ENCODE data around the gene MRPL53. TPM values are rescaled to one million over a fixed set of nuclear protein-coding genes. Genes with fewer than 3 reads are reported as not detected.
A peak's percentile ranks its signal among the peaks of the same experiment; 100 is the strongest.

Gene MRPL53
- total and polyA plus RNA-seq, 4 donors, result 12.6 to 72.5 (median 36.1) TPM

- DNase-seq (ENCODE audit: low spot score), result no peak
- H3K36me3 ChIP-seq (ENCODE audit: control insufficient read depth in 4 of 4, insufficient read depth in 3 of 4, low read depth in 1 of 4, low read length in 3 of 4), result peaks cover 2 to 13% (median 12%) of the 10 kb centered on the region in 4 donors
- H3K27me3 ChIP-seq (ENCODE audit: control insufficient read depth in 4 of 4, insufficient read depth in 4 of 4, low read length in 3 of 4), result no peaks in the 10 kb centered on the region
- no peak overlapping the region for H3K4me3 ChIP-seq (ENCODE audit: low read depth in 1 of 3, low read length in 3 of 3)
- no peak for TF ChIP-seq FOXA2 (IDR thresholded peaks at IDR 0.05)
- no peak for TF ChIP-seq HNF4G (IDR thresholded peaks at IDR 0.05)
- TF ChIP-seq, protein P1, sequence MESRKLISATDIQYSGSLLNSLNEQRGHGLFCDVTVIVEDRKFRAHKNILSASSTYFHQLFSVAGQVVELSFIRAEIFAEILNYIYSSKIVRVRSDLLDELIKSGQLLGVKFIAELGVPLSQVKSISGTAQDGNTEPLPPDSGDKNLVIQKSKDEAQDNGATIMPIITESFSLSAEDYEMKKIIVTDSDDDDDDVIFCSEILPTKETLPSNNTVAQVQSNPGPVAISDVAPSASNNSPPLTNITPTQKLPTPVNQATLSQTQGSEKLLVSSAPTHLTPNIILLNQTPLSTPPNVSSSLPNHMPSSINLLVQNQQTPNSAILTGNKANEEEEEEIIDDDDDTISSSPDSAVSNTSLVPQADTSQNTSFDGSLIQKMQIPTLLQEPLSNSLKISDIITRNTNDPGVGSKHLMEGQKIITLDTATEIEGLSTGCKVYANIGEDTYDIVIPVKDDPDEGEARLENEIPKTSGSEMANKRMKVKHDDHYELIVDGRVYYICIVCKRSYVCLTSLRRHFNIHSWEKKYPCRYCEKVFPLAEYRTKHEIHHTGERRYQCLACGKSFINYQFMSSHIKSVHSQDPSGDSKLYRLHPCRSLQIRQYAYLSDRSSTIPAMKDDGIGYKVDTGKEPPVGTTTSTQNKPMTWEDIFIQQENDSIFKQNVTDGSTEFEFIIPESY (IDR thresholded peaks at IDR 0.05), result no peak
- no peak for TF ChIP-seq NR2F2 (IDR thresholded peaks at IDR 0.05)
- TF ChIP-seq SP1 (IDR thresholded peaks at IDR 0.05), result no peak
- no peak for TF ChIP-seq YY1 (IDR thresholded peaks at IDR 0.05)
- no peak for TF ChIP-seq FOXA1 (IDR thresholded peaks at IDR 0.05)
- WGBS, result 95% methylated on average over 6 of the region's 6 CpGs
- peaks cover 10 to 30% (median 23%) of the 10 kb centered on the region in 4 donors for H3K4me1 ChIP-seq (ENCODE audit: control insufficient read depth in 4 of 4, insufficient read depth in 4 of 4, low read length in 3 of 4)
- H3K9me3 ChIP-seq (ENCODE audit: control insufficient read depth in 4 of 4, low read length in 3 of 4), result no peaks in the 10 kb centered on the region
- no peak overlapping the region for H3K27ac ChIP-seq (ENCODE audit: low read depth in 1 of 2, low read length in 2 of 2)
- H3K9ac ChIP-seq (ENCODE audit: low read depth in 1 of 2, low read length in 2 of 2), result no peak overlapping the region
These were observed 2.0 kb upstream of the MRPL53 start for GRCh38 chr2:74474481-74474880.

GRCh38 chr2:74472945-74473258, 422 bp upstream of the MRPL53 start:
- Histone ChIP-seq H3K27ac (ENCODE audit: low read depth in 1 of 2, low read length in 2 of 2) (peak overlapping the region; percentile 88 to 96), H3K9me3 (ENCODE audit: control insufficient read depth in 4 of 4, low read length in 3 of 4) (no peaks in the 10 kb centered on the region), H3K9ac (ENCODE audit: low read depth in 1 of 2, low read length in 2 of 2) (peak overlapping the region; percentile 82 to 91), H3K4me1 (ENCODE audit: control insufficient read depth in 4 of 4, insufficient read depth in 4 of 4, low read length in 3 of 4) (peaks cover 10 to 30% (median 23%) of the 10 kb centered on the region in 4 donors), H3K27me3 (ENCODE audit: control insufficient read depth in 4 of 4, insufficient read depth in 4 of 4, low read length in 3 of 4) (no peaks in the 10 kb centered on the region), H3K36me3 (ENCODE audit: control insufficient read depth in 4 of 4, insufficient read depth in 3 of 4, low read depth in 1 of 4, low read length in 3 of 4) (peaks cover 2 to 13% (median 12%) of the 10 kb centered on the region in 4 donors), H3K4me3 (ENCODE audit: low read depth in 1 of 3, low read length in 3 of 3) (peak overlapping the region; percentile 65 to 97 (median 87))
- 5% methylated on average over 7 of the region's 7 CpGs for WGBS
- TF ChIP-seq HNF4G (IDR thresholded peaks at IDR 0.05) (no peak), YY1 (IDR thresholded peaks at IDR 0.05) (no peak), SP1 (IDR thresholded peaks at IDR 0.05) (no peak), EGR1 (IDR thresholded peaks at IDR 0.05; ENCODE audit: low read depth in 2 of 2) (no peak), FOXA2 (IDR thresholded peaks at IDR 0.05) (no peak), TAF1 (conservative IDR thresholded peaks at IDR 0.05) (no peak), GABPA (IDR thresholded peaks at IDR 0.05 in 1 of 2, conservative IDR thresholded peaks at IDR 0.05 in 1 of 2) (no peak), RXRA (IDR thresholded peaks at IDR 0.05) (no peak), JUND (IDR thresholded peaks at IDR 0.05) (no peak), FOXA1 (IDR thresholded peaks at IDR 0.05) (no peak), NR2F2 (IDR thresholded peaks at IDR 0.05) (no peak), HNF4A (conservative IDR thresholded peaks at IDR 0.05) (no peak), RAD21 (IDR thresholded peaks at IDR 0.05) (no peak)
- TF ChIP-seq, protein P2, sequence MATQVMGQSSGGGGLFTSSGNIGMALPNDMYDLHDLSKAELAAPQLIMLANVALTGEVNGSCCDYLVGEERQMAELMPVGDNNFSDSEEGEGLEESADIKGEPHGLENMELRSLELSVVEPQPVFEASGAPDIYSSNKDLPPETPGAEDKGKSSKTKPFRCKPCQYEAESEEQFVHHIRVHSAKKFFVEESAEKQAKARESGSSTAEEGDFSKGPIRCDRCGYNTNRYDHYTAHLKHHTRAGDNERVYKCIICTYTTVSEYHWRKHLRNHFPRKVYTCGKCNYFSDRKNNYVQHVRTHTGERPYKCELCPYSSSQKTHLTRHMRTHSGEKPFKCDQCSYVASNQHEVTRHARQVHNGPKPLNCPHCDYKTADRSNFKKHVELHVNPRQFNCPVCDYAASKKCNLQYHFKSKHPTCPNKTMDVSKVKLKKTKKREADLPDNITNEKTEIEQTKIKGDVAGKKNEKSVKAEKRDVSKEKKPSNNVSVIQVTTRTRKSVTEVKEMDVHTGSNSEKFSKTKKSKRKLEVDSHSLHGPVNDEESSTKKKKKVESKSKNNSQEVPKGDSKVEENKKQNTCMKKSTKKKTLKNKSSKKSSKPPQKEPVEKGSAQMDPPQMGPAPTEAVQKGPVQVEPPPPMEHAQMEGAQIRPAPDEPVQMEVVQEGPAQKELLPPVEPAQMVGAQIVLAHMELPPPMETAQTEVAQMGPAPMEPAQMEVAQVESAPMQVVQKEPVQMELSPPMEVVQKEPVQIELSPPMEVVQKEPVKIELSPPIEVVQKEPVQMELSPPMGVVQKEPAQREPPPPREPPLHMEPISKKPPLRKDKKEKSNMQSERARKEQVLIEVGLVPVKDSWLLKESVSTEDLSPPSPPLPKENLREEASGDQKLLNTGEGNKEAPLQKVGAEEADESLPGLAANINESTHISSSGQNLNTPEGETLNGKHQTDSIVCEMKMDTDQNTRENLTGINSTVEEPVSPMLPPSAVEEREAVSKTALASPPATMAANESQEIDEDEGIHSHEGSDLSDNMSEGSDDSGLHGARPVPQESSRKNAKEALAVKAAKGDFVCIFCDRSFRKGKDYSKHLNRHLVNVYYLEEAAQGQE (IDR thresholded peaks at IDR 0.05), result no peak
- TF ChIP-seq, protein P1 (IDR thresholded peaks at IDR 0.05), result no peak
- TF ChIP-seq, protein P3, sequence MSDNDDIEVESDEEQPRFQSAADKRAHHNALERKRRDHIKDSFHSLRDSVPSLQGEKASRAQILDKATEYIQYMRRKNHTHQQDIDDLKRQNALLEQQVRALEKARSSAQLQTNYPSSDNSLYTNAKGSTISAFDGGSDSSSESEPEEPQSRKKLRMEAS (IDR thresholded peaks at IDR 0.05), result no peak
- TF ChIP-seq, protein P4, sequence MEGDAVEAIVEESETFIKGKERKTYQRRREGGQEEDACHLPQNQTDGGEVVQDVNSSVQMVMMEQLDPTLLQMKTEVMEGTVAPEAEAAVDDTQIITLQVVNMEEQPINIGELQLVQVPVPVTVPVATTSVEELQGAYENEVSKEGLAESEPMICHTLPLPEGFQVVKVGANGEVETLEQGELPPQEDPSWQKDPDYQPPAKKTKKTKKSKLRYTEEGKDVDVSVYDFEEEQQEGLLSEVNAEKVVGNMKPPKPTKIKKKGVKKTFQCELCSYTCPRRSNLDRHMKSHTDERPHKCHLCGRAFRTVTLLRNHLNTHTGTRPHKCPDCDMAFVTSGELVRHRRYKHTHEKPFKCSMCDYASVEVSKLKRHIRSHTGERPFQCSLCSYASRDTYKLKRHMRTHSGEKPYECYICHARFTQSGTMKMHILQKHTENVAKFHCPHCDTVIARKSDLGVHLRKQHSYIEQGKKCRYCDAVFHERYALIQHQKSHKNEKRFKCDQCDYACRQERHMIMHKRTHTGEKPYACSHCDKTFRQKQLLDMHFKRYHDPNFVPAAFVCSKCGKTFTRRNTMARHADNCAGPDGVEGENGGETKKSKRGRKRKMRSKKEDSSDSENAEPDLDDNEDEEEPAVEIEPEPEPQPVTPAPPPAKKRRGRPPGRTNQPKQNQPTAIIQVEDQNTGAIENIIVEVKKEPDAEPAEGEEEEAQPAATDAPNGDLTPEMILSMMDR (IDR thresholded peaks at IDR 0.05; ENCODE audit: low read depth, low read length, missing input control), result no peak
- TF ChIP-seq, protein P5, sequence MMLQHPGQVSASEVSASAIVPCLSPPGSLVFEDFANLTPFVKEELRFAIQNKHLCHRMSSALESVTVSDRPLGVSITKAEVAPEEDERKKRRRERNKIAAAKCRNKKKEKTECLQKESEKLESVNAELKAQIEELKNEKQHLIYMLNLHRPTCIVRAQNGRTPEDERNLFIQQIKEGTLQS (IDR thresholded peaks at IDR 0.05), result no peak
- DNase-seq (ENCODE audit: low spot score), result no peak
